ENCODE measurements around the gene LAT. TPM values are rescaled to one million over a fixed set of nuclear protein-coding genes. Genes with fewer than 3 reads are reported as not detected.

LAT gene
- total and polyA plus RNA-seq, 2 of the 13 experiments (the other 11 are each of a cell fraction or from before 2014, with no cell fraction given), result 2.0 to 3.0 TPM

- 0 out of 2 replicates have a peak, but pooled peaks cover 10% of the 10 kb centered on the region for H3K4me1 ChIP-seq (ENCODE audit: insufficient read depth, low read length)
- no peaks in the 10 kb centered on the region for H4K20me1 ChIP-seq (ENCODE audit: insufficient read depth, low read length)
- POLR2A ChIA-PET, result no interaction called here
- no peaks in the 10 kb centered on the region for H3K36me3 ChIP-seq (replicated peaks in 1 of 2; ENCODE audit: control insufficient read depth in 1 of 2, insufficient read depth in 2 of 2, low read length in 2 of 2)
- H3K27me3 ChIP-seq (ENCODE audit: control insufficient read depth in 1 of 2, insufficient read depth in 2 of 2, low read length in 2 of 2), result peaks cover 0 to 1% of the 10 kb centered on the region in 2 experiments; a peak in 3 of 5 replicates
- no peak overlapping the region for H3K27ac ChIP-seq (ENCODE audit: extremely low read length, insufficient read depth, low read length)
- DNase-seq (ENCODE audit: low spot score), result no peak
- no peak overlapping the region for H3K4me3 ChIP-seq (replicated peaks in 1 of 3; ENCODE audit: insufficient read depth in 1 of 3, low read depth in 2 of 3, low read length in 3 of 3)
- H3K9me3 ChIP-seq (ENCODE audit: low read length), result no peaks in the 10 kb centered on the region
- no peak for FAIRE-seq
- ATAC-seq, result no peak
- no peak for TF ChIP-seq ZFP62 (CRISPR knock-in tag; IDR thresholded peaks at IDR 0.05)
- TF ChIP-seq GLI4 (CRISPR knock-in tag; IDR thresholded peaks at IDR 0.05; ENCODE audit: borderline replicate concordance), result no peak
- TF ChIP-seq IRX3 (CRISPR knock-in tag; IDR thresholded peaks at IDR 0.05; ENCODE audit: borderline replicate concordance, low read depth), result no peak
- no peak for TF ChIP-seq ATF7 (IDR thresholded peaks at IDR 0.05)
- TF ChIP-seq ATF7 (CRISPR knock-in tag; IDR thresholded peaks at IDR 0.05), result no peak
- TF ChIP-seq POLR2AphosphoS2 (IDR thresholded peaks at IDR 0.05; ENCODE audit: low read depth, low read length), result no peak
- no peak for TF ChIP-seq RARG (CRISPR knock-in tag; IDR thresholded peaks at IDR 0.05; ENCODE audit: low read depth)
- TF ChIP-seq IKZF4 (CRISPR knock-in tag; IDR thresholded peaks at IDR 0.05; ENCODE audit: borderline replicate concordance, low read depth, not compliant biosample characterization), result no peak
- no peak for TF ChIP-seq SP1 (IDR thresholded peaks at IDR 0.05)
- no peak for TF ChIP-seq SP1 (CRISPR knock-in tag; IDR thresholded peaks at IDR 0.05)
- TF ChIP-seq SMAD9 (CRISPR knock-in tag; IDR thresholded peaks at IDR 0.05), result no peak
- TF ChIP-seq ZNF724P (CRISPR knock-in tag; IDR thresholded peaks at IDR 0.05; ENCODE audit: borderline replicate concordance), result no peak
- no peak for TF ChIP-seq PATZ1 (CRISPR knock-in tag; IDR thresholded peaks at IDR 0.05)
- TF ChIP-seq ZBTB43 (CRISPR knock-in tag; conservative IDR thresholded peaks at IDR 0.05), result no peak
- TF ChIP-seq CAMTA2 (CRISPR knock-in tag; IDR thresholded peaks at IDR 0.05; ENCODE audit: borderline replicate concordance), result no peak
- no peak for TF ChIP-seq ZNF660 (CRISPR knock-in tag; IDR thresholded peaks at IDR 0.05; ENCODE audit: borderline replicate concordance, low read depth)
- no peak for TF ChIP-seq ATF5 (CRISPR knock-in tag; IDR thresholded peaks at IDR 0.05; ENCODE audit: low read depth)
- TF ChIP-seq SNRNP70 (IDR thresholded peaks at IDR 0.05; ENCODE audit: low read depth, low read length), result no peak
- TF ChIP-seq ZNF30 (CRISPR knock-in tag; IDR thresholded peaks at IDR 0.05), result no peak
- no peak for TF ChIP-seq SIN3A (IDR thresholded peaks at IDR 0.05; ENCODE audit: borderline replicate concordance, low read depth, low read length)
- no peak for TF ChIP-seq KLF11 (CRISPR knock-in tag; IDR thresholded peaks at IDR 0.05)
- TF ChIP-seq FOSL2 (CRISPR knock-in tag; IDR thresholded peaks at IDR 0.05), result no peak
- no peak overlapping the region for H3K4me2 ChIP-seq (ENCODE audit: low read depth, low read length)
- no peak overlapping the region for H3K9ac ChIP-seq (ENCODE audit: insufficient read depth, low read depth, low read length)
- no peak overlapping the region for H2AFZ ChIP-seq (ENCODE audit: low read length)
- in situ Hi-C loops (cut with HindIII; ENCODE audit: extremely low pct_ligation_motif_present, low pct_unique_long_range_greater_than_20kb) (no loop called here), intact Hi-C loops (cut with micrococcal nuclease; ENCODE audit: unreplicated experiment) (no loop called here)
- BruUV-seq (replicated peaks), result no TSS peak
- no peaks in the 10 kb centered on the region for H3K79me2 ChIP-seq (ENCODE audit: insufficient read depth, low read length)
- 38% methylated on average over 3 of the region's 3 CpGs for WGBS (ENCODE audit: low lambda C conversion rate)
- CTCF ChIA-PET (ENCODE audit: low intra/inter-chr PET ratio, low total read pairs), result no interaction called here
Measured at GRCh38 chr16:29014561-29015069, 29.8 kb downstream of the LAT start.

Measured in HepG2 (cell line).